Midbrain (tissue), 1 donor: Measurements from ENCODE around the gene HYI.

Experiments
- DNase-seq: peaks from one replicate; lab custom pipeline; 2025; lab: John Stamatoyannopoulos, UW

Gene HYI

GRCh38 chr1:43444151-43444828 is 9.4 kb downstream of the HYI start:
- DNase-seq = no peak

DNA sequence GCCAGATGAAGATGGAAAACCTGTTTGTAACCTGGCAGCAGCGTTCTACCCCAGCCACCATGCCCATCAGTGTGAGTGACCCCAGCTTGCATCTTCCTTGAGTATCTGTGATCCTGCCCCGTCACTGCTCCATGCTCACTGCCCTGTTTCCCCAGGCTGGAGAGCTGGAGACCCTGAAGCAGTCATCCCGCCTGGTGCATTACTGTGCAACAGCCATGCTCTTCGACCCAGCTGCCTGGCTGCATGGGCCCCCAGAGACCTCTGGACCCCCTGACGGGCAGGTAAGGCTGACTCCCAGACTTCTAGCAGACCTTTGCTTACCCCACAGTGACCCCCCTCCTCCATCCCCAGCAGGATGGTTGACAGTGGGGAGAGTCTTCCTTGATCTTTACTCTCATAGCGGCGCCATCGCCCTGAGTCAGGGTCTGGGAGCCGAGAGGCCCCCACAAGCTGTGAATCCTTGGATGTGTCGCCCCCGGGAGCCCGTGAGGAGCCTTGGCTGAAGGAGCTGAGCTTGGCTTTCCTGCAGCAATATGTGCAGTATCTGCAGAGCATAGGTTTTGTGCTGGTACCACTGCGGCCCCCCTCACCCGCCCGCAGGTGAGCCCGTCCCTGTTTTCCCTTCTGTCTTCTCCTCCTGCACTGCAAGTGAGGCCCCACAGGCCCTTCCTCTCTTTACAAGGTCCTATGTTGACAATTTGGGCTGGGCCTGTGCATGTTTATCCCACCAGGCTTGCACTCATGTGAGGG is 10.4 kb downstream of the HYI start:
- no peak for DNase-seq

- no peak for DNase-seq
Observed at GRCh38 chr1:43442756-43443155, 11.0 kb downstream of the HYI start.

- DNase-seq = no peak
Observed at GRCh38 chr1:43441894-43442637, 11.7 kb downstream of the HYI start.

DNA sequence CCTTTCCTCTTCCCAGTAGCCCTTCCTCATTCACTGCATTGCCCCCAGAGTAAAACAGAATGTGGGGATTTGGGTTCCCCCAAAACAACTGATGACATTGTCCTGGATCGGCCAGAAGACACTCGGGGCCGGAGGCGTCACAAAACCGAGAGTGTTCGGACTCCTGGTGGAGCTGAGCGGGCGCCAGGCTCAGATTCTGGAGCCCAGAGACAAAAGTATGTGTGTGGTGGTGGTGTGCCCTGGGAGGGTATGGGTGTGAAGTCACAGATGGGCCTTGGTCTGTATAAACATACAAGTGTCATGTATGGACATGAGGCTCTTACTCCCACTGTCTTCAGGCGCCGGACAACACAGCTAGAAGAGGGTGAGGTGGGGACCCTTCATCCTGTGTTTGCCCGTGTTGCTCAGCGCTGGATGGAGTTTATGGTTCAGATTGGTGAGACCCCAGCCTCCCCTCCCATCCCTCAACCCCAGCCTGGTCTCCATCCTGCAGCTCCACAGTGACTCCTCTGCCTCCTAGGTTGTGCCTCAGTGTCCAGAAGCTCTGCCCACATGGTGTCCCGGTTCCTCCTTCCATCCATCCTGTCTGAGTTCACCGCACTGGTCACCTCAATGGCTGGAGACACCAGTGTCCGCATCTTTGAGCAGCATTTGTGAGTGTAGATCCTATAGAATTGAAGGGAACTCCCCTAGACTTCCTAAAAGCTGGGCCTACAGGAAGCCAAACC is 12.4 kb downstream of the HYI start:
- no peak for DNase-seq

GRCh38 chr1:43440358-43440757 is 13.4 kb downstream of the HYI start:
- DNase-seq = no peak

GRCh38 chr1:43439781-43440180 is 13.9 kb downstream of the HYI start:
- no peak for DNase-seq

DNA sequence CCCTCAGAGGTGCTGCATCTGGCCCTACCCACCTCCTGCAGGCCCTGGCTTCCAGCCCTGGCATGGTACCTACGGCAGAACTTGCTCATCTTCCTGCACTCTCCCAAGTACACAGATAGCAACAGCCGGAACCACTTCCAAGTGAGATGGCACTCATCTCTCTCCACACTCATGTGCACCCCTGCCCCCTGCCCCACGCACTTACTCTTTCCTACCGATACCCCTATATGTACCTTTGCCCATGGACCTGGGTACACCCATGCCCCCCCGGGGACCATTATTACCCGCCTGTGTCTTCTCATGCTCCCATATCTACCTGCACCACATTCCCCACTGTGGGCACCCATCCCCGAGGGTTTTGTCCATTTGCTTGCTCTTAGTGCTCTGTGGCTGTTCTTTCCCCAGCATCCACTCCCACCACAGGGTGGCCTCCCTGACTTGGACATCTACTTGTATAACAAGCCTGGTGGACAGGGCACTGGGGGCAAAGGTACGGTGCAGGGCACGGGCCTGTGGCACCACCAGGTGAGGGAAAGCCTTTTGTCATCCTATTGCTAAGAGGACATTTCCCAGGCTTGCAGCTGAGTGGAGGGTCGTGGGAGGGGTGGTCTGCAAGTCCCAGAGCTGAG is 14.7 kb downstream of the HYI start:
- no peak for DNase-seq

GRCh38 chr1:43438576-43438952 is 15.2 kb downstream of the HYI start:
- no peak for DNase-seq

DNA sequence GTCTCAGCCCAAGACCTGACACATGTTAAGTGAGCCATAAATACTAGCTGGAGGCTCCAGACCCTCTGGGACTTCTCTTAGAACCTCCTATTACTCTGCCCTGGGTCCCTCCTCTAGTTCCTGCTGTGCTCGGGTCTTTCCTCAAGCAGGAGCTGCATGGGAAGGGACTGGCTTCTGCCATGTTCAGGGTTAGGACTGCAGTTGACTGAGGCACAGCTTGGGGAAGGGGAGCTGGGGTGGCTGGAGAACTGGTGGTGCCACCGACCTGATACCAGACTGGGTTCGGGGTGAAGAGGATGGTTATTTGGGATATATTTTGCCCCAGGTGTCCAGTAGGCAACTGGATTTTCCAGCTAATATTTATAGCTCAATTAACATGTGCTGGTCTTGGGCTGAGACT is 15.7 kb downstream of the HYI start:
- DNase-seq = no peak

- no peak for DNase-seq
Observed at GRCh38 chr1:43437031-43437973, 16.4 kb downstream of the HYI start.

DNA sequence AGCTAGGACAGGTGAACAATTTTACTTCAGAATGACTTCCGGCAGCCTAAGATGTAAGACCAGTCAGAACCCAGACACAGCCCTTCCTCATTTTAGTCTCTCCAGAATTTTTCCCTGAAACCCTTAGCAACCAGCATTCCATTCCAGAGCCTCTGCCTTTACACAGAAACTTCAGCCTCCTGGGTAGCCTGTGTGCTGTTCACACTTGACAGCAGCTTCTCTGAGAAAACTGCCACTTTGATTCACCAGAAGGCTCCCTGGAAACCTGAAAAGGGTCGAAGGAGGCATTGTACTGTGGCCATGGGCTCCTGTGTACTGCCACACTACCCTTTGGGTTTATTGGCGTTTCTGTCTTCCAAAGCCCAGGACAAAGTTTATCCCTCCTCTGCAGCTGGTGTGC is 17.4 kb downstream of the HYI start:
- DNase-seq = no peak

DNA sequence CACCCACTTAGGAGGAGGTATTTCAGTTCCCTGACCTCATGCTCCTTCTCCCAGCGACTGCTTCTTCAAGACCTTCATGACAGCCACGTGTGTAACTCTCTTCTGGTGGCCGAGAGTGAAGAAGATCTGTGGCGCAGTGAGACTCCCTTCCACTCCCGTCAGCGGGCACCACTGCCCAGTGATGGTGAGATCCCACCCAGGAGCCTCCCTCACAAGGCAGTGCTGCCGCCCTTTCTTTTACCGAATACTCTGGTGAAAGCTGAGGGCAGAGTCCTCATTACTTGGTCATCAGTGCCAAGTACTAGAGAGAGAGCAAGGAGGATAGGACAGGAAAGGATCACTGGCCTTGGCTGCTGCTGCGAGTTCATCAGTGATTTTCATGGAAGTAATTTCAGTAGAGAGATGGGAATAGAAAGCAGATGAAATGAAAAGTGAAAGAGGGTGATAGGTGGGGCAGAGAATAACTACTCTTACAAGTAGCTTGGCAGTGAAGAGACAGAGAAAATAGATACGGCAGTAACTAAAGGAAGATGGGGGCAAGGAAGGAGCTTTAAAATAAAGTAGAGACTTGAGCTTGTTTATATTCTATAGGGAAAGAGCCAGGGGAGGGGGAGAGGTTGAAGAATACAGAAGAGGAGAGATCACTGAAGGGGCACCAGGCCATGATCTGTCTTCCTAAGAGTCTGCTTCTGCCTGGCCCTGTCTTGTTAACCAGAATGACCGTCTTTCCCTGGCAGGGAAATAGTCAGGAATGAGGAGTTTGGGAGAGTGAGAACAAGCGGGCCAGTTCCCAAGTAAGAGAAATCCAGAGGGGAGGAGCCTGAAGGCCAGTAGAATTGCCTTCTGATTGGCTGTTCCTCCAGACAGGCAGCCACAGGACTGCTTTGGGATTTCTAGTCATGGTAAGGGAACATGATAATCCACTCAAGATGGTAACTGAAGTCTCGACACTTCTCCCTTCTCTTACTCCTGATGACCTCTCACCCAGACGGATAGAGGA is 18.3 kb downstream of the HYI start:
- peak; percentile 29 for DNase-seq

- DNase-seq = no peak
Observed at GRCh38 chr1:43434256-43434655, 19.5 kb downstream of the HYI start.

DNA sequence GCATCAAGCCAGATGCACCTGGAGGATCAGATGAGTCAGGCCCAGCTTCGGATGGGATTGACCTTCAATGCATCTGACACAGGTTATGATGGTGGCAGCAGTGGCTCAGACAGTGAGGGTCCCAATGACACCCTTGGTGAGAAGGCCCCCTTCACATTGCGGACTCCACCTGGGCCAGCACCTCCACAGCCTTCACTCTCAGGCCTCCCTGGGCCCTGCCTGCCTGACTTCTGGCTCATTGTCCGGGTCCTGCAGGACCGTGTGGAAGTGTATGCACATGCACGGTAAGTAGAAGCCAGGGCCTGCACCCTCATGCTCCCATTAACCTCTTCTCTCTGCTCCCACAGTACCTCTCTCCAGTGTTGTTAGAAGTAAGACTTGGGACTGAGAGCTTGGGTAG is 20.8 kb downstream of the HYI start:
- no peak for DNase-seq

GRCh38 chr1:43432171-43432860 is 21.4 kb downstream of the HYI start:
- DNase-seq = no peak

DNA sequence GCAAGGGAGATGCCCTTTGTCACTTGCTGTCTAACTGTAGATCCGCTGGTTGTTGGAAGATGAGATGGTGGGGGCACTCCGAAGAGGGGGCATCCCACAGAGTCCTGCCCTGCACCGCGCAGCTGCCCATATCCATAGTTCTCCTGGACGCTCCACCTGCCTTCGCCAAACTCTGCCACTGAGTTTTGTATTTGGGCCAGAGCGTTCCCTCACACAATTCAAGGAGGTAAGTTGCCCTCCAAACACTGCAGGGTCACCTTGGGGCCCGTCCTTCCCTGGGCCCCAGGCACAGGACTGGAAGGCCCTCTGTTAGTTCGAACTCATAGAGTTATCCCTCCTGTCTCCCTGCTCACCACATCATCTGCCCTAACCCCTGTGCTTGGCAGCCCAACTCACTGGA is 22.1 kb downstream of the HYI start:
- DNase-seq = no peak

GRCh38 chr1:43430831-43431230 is 22.9 kb downstream of the HYI start:
- no peak for DNase-seq

DNA sequence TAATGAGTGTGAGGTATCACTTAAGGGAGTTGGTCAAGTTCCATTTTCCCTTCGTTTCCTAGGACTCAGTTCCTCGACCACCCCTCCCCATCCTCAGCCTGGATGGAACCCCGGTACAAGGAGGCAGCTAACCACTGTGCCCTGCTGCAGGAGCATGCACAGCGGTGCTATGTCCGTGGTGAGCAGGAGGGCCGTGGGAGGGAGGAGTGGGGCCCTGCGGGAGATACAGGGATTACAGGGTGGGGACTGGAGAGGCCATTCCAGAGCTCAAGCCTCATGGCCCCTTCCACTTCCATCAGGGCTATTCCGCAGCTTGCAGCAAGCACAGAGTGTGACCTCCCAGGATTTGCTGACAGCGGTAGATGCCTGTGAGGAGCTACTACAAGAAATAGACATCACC is 25.8 kb downstream of the HYI start:
- no peak for DNase-seq
